GM15510 (cell line): ENCODE data around the gene GFY.

Experiments used
- POLR2A ChIP-seq: IDR thresholded peaks from 3 replicates; pipeline ENCODE4 v1.6.1; 2011; ENCODE audit warnings: borderline replicate concordance; ENCODE audit not compliant: insufficient read length; ENCODE audit errors: extremely low read depth

Gene GFY

DNA sequence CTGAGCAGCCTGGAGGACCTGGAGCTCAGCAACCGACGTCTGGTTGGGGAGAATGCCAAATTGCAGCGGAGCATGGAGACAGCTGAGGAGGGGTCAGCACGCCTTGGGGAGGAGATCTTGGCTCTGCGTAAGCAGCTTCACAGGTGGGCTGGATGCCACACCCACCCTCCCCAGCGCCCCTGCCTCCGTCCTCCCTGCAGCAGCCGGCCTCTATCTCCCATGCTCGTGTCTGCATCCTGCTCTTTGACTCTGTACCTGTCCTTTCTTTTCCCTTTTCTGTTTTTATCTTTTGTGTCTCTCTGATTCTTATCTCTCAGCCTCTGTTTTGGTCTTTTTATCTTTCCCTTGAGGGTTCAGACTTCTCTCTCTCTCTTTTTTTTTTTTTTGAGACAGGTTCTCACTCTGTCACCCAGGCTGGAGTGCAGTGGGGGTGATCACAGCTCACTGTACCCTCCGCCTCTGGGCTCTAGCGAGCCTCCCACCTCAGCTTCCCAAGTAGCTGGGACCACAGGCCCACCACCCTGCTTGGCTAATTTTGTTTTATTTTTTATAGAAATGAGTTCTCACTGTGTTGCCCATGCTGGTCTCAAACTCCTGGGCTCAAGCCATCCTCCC, 27.1 kb upstream of the GFY start:
- no peak for TF ChIP-seq POLR2A

DNA sequence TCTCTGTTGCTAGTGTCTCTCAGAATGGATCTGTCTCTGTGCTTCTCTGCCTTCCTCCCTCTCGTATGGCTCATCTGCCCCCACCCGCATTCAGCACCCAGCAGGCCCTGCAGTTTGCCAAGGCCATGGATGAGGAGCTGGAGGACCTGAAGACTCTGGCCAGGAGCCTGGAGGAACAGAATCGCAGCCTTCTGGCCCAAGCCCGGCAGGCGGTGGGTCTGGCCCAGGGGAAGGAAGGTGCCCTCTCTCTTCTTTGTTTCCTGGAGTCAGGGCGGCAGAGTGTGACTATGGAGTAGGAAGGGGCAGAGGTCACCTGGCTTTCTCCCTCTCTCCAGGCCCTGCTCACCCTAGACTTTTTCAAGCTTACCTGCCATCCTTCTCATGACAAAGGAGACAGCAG, 26.3 kb upstream of the GFY start:
- no peak for TF ChIP-seq POLR2A

DNA sequence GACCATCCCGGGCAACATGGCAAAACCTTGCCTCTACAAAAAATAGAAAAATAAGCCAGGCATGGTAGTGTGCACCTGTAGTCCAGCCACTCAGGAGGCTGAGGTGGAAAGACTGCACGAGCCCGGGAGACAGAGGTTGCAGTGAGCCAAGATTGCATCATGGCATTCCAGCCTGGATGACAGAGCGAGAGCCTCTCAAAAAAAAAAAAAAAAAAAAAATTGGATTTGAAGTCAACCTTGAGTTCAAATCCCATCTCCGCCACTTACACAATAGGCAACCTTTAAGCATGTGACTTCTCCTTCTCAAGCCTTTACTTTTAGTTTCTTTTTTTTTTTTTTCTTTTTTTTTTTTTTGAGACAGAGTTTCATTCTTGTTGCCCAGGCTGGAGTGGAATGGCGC, 25.2 kb upstream of the GFY start:
- no peak for TF ChIP-seq POLR2A

DNA sequence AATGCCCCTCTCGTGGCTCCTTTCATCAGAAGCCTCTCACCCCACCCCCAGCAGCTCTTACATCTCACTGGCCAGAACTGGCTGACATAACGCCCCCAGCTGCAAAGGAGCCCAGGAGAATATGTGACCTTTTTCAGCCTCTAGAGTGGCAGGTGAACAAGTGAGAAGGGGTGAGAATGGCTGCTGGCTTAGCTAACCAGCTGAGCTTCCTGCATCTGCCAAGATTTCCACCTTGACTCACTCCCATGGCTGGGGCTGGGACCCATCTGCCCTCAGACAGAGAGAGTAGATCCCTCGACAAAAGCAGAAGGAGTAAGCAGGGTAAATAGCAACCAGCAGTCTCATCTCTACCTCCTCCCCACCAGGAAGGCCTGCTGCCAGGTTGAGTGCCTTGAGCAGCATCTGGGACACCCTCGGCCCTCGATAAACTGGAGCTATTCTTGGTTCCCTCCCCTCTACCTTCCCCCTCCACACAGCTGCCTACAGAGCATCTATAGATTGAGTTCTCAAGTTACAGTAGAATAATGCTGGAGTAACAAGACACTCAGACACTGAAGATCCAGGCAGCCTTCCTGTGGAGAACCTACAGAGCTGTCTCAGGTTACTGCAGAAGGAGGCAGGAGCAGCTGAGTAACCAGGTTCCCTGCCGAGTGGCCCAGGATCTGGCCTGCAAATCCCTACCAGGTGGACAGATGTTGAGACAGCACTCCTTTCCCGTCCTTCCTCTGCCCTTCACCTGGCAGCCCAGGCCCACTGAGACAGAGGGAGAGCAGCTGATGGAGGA, 21.6 kb upstream of the GFY start:
- TF ChIP-seq POLR2A: no peak

DNA sequence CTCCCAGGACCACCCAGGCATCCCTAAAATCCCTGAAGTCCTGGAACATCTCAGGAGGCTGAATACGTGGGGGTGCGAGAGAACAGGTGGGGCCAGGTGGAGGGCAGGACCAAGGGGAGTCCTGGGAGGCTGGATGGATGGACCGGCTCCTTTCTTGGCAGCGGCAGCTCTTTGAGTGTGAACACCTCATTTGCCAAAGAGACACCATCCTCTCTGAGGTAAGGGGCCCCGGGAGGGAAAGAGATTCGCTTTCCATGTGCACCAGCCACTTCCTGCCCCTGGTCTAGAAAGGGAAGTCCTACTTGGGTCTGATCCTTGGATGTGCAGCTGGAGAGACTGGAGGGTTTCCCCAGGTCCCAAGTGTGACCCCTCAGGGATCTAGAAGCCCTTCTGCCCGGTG, 18.1 kb upstream of the GFY start:
- TF ChIP-seq POLR2A: no peak

DNA sequence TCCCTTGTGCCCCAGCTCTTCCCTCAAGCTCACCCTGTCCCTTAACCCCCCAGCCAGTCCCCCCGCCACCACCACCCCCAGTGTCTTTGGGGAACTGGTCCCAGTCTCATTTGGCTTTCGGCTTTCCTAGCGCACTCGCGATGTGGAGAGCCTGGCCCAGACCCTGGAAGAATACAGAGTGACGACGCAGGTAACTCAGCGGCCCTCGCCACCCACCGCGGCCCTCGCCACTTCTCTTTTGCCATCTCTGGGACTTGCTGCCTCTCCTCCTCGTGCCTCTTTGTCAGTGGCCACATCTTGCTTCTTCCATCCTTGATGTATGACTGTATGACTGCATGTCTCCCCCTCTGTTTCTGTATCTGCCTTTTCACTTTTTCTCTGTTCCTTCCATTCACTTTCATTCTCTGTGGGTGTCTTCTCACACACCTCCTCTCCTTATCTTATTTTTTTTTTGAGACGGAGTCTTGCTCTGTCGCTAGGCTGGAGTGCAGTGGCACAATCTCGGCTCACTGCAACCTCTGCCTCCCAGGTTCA, 17.6 kb upstream of the GFY start:
- no peak for TF ChIP-seq POLR2A

DNA sequence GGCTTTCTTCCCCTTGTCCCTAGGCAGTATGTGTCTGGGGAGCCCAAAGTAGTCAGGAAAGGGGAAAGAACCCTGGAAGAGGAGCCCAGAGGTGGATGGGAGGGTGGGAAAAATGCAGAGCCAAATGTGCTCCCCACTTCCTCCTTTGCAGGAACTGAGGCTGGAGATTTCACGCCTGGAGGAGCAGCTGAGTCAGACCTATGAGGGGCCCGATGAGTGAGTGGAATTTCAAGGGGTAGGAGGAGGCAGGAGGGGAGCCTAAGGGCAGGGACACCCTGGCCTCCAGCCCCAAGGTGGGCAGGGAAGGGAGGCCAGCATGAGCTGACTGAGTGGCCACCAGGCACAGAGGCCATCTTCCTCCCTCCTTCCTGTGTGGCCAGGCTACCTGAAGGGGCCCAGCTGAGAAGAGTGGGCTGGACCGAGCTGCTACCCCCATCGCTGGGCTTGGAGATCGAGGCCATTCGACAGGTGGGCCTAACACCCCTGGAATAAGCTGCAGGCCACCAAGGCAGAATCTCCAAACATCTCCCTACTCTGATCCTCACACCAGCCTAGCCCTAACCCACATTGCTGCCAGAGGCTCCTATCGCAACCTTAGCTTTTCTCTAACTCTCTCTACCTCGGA, 16.3 kb upstream of the GFY start:
- TF ChIP-seq POLR2A: no peak

DNA sequence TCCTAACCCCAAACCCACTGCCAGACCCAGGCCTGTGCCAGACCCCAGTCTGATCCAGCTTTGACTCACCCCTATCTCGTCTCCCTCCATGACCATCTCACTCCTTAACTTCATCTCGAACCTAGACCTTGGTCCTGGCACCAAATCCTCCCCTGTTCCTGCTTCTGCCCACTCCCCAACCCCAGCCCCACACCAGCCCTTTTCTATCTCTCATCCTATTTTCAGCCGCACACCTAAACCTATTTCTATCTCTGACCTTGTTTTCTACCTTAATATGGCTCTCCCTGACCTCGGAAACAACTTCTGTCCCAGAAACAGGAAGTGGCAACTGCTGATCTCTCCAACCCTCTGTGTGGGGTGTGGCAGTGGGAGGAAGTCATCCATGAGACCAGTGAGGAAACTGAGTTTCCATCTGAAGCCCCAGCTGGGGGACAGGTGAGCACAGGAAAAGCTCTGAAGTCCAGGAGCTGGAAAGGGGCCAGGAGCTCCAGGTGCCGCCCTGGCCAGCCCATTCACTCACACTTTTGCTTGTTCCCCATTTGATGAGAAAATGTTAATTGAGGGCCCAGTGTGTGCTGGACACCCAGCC, 15.7 kb upstream of the GFY start:
- no peak for TF ChIP-seq POLR2A

DNA sequence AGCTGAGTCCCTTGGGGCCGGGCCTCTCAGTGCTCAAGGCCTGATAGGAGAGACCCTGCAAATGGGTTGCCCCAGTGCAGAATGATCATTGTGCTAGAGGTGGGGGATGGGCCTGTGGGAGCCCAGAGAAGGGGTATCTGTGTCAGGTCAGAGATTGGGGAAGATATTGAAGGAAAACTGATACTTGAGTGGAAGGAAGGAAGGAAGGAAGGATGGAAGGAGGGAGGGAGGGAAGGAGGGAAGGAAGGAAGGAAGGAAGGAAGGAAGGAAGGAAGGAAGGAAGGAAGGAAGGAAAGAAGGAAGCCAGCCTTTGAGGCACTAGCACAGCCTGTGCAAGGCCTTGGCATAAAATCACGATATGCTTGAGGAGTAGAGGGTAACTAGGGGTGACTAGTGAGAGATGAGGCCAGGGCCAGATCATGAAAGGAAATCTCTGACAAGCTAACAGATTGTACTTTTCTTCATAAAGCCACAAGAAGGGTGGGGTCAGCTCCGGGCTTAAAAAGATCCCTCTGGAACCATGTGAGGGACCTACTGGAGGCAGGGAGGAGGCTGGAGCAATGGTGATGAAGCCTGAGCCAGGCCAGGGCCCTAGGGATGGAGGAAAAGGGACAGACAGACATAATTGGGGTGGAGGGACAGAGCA, 13.4 kb upstream of the GFY start:
- TF ChIP-seq POLR2A: no peak

DNA sequence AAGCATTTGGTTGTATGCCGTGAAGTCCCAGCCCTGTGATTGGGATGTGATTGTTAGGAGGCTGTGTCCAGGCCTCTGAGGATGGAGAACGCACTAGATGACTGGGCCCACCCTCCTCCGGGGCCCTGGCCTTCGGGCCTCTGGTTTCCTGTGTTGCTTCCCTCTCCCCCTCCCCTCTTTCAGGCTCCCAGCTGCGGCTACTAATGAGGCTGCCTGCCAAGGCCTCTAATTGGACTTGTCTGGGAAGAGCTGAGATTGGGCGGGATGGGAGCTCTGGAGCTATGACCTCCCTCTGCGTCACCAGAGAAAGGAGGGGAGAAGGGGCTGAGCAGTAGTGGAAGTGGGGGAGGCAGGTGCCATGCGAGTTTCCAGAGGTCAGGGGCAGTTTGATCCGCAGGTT, 11.8 kb upstream of the GFY start:
- TF ChIP-seq POLR2A: no peak

DNA sequence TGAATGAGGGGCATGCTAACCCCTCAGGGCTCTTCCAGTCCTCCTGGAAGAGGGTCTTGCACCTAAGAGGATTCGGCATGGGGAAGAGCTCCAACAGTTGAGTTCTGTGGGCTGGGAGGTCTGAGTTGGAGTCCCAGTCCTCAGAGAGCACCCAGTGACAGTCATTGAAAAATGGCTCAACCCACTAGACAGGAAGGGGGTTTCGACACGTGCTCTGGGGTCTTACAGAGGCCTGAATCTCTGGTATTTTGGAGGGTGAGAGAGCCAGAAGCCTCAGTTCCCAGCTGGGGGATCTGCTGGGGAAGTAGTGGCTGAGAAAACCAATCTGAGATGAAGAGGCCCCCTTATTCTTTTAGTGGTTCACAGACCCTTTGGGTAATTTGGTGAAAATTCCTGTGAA, 10.9 kb upstream of the GFY start:
- TF ChIP-seq POLR2A: no peak

DNA sequence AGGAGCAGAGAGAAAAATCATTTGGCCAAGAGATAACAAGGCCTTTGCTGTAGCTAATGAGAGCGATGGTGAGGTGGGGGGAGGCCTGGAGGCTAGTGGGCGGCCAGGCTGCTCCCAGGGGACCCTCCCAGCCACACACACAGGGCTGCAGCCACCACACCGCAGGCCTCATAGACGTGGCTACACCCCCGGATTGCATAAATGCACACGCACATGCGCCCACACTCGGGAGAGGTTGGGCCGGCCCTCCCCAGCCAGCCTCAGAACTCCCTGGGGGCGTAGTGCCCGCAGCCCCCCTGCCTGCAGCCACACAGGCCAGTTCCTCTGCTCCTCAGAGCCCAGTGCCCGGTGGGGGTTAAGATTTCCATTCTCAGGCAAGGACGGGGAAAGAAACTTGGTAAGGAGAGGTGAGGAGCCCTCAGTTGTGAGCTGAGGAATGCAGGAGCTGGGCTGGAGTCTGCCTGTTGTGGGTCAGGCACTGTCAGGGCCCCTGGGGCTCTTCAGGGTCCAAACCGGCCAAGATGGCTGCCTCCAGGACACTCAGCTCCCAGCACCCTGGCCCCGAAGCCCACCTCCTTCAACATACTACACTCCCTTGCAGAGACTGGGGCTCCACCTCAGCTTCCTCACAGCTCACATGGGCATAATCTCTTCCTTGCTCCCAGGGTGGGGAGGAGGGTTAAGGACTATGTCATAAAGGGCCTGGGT, 9.9 kb upstream of the GFY start:
- no peak for TF ChIP-seq POLR2A

DNA sequence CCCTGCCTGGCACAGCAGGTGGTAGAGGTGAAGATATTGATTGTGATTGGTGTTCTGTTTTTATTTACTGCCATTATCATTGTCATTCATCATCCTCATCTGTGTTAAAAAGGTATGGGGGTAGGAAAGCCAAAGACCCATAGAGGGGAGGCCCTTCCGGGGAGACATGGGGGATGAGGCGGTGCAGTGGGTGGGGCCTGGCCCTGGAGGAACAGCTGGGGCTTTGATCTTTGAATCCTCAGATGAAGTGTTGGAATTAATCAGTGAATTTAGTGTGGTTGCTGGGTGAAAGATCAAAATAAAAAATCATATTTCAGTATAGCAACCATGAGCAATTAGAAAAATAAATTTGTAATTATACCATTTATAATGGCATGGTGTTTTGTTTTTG, 9.4 kb upstream of the GFY start:
- no peak for TF ChIP-seq POLR2A

DNA sequence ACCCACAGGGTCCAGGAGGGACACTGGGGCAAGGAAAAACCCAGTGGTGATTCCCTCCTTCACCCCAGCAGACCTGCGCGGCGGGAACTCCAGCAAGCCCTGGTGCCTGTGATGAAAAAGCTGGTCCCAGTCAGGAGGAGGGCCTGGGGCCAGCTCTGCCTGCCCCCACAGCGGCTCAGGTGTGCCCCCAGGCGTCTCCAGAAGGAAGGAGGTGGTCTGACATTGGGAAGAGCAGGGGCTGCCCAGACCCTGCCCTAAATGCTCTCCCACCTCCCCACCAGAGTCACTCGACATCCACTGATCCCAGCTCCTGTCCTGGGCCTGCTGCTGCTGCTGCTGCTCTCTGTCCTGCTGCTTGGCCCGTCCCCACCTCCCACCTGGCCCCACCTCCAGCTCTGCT, 8.1 kb upstream of the GFY start:
- TF ChIP-seq POLR2A: no peak

DNA sequence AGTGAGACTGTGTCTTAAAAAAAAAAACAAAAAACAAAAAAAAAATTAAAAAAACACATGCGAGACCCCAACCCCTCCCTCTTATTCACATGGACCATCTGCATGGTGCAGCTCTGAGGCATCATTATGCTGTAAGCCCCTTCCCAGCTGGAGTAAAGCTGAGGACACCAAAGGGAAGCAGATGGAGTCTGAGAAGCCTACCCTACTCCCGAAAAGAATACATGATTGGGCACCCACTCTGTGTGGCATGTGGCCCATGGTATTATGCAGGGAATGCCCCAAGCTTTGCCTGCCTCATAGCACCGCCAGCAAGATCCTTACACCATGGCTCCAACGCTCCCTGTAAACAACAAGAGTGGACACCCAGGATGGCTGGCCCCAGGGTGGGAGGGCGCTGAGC, 6.7 kb upstream of the GFY start:
- TF ChIP-seq POLR2A: no peak

DNA sequence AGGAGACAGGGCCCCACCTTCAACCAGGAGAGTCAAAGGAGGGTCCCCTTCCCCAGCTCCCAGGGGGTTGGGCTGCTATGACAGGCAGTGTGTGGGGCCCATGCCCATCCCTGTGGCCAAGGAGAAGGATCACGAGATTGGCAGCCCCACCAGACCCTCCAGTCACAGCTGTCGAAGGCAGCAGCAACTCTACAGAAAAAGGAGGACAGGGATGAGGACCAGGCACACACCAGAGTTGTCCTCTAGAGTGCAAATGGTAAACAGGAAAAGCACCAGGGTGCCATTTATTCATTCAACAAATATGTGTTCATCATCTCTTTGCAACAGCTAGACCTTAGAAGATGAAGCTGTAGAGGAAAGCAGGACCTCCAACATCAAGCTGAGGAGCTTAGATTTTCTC, 6.0 kb upstream of the GFY start:
- TF ChIP-seq POLR2A: no peak
